Vagina (tissue), 2 donors: ENCODE results near the gene YIF1A.

Source experiments
- POLR2A ChIP-seq, 2 donors: fragments of 450-650 bp; IDR thresholded peaks; one replicate each; pipeline ENCODE4 v1.6.1; 2017; ENCODE audit warnings: antibody characterized with exemption in 2 of 2, mild to moderate bottlenecking in 2 of 2, moderate library complexity in 2 of 2
- POLR2AphosphoS5 ChIP-seq, 2 donors: sonication (generic); formaldehyde crosslinking; IDR thresholded peaks; one replicate each; pipeline ENCODE4 v1.9.0; 2017; ENCODE audit warnings: antibody characterized with exemption in 2 of 2, mild to moderate bottlenecking in 2 of 2, low read depth in 1 of 2; ENCODE audit not compliant: insufficient read depth in 1 of 2
- TF ChIP-seq, protein P1 (sequence below), 3 experiments: fragments of 450-650 bp in 2 of 3; fragments of 200-600 bp in 1 of 3; sonication (generic) in 1 of 3; IDR thresholded peaks; one replicate each; pipeline ENCODE4 v1.5.1; 2017 to 2019; ENCODE audit warnings: antibody characterized with exemption in 3 of 3, mild to moderate bottlenecking in 2 of 3, moderate library complexity in 2 of 3

DNA sequence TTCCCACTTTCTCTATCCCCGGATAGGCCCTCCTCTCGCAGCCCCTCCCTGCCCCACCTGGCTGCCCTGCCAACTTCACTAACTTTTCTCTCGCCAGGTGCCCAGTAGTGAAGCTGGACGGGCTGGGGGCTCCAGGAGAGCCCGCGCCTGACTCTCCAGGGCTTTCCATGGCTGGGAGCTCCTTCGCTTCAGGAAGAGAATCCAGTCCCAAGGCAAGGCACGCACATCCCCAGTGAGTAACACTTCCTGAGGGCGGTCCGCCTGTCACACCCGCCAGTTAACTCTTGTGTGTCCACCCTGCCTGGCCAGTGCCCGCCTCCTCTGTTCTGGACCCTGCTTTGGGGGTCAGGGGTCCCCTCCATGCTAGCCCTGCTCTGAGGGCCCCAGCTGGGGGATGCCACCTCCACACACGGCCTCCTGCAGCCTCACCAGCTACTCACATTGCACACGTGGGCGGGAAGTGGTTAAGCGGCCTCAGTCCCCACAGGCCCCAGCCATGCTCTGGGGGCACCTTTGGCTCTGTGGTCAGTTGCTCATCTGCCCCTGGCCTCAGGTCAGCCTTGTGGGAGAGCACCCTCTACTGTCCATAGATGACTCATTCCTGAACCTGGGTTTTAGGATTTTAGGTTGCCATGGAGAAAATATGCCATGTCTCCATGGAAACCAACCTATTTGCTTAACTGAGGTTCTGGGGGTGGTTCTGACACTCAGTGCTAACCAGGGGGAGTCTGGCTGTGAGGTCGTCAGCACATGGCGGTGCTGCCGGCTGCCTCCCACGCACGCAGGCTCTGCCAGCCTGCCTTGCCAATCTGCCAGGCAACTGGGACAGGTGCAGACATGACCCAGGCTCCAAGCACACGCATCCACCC lies 47.5 kb upstream of the YIF1A start, which contains the start of gene RIN1:
- TF ChIP-seq, protein P1, sequence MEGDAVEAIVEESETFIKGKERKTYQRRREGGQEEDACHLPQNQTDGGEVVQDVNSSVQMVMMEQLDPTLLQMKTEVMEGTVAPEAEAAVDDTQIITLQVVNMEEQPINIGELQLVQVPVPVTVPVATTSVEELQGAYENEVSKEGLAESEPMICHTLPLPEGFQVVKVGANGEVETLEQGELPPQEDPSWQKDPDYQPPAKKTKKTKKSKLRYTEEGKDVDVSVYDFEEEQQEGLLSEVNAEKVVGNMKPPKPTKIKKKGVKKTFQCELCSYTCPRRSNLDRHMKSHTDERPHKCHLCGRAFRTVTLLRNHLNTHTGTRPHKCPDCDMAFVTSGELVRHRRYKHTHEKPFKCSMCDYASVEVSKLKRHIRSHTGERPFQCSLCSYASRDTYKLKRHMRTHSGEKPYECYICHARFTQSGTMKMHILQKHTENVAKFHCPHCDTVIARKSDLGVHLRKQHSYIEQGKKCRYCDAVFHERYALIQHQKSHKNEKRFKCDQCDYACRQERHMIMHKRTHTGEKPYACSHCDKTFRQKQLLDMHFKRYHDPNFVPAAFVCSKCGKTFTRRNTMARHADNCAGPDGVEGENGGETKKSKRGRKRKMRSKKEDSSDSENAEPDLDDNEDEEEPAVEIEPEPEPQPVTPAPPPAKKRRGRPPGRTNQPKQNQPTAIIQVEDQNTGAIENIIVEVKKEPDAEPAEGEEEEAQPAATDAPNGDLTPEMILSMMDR (IDR thresholded peaks at IDR 0.05): peak in 2 of 3 experiments; percentile 25 to 35
- peak; percentile 9 to 86 for TF ChIP-seq POLR2AphosphoS5 (IDR thresholded peaks at IDR 0.05; ENCODE audit: insufficient read depth in 1 of 2, low read depth in 1 of 2)
- TF ChIP-seq POLR2A (IDR thresholded peaks at IDR 0.05): no peak
